OCI-LY1 (cell line): ENCODE data around the gene MT1X.

ENCODE experiments used
- CTCF ChIP-seq: fragments of 200-600 bp; sonication (generic), shearing (Covaris generic); IDR thresholded peaks from 2 replicates; pipeline ENCODE4 v1.5.1; 2017; ENCODE audit warnings: mild to moderate bottlenecking, antibody characterized with exemption, low read length, moderate library complexity, mixed read lengths
- EZH2 ChIP-seq: fragments of 200-600 bp; sonication (generic), shearing (Covaris generic); IDR thresholded peaks from 2 replicates; pipeline ENCODE4 v1.8.0; 2017; ENCODE audit warnings: borderline replicate concordance, mixed run types, mild to moderate bottlenecking, antibody characterized with exemption, low read length, moderate library complexity, mixed read lengths

GRCh38 chr16:56677474-56677873 is 4.8 kb upstream of the MT1X start:
- no peak for TF ChIP-seq CTCF
- TF ChIP-seq EZH2 = no peak
